ENCODE results near the gene CSMD2.

The CSMD2 gene

GRCh38 chr1:33792651-33793050 lies 372.4 kb downstream of the CSMD2 start:
- DNase-seq: no peak

GRCh38 chr1:33792216-33792615 lies 372.8 kb downstream of the CSMD2 start:
- DNase-seq: no peak

- no peak for DNase-seq
Measured at GRCh38 chr1:33791251-33791650, 373.8 kb downstream of the CSMD2 start.

GRCh38 chr1:33790577-33790976 lies 374.5 kb downstream of the CSMD2 start:
- no peak for DNase-seq

- DNase-seq: no peak
Measured at GRCh38 chr1:33784876-33785275, 380.2 kb downstream of the CSMD2 start.

- no peak for DNase-seq
Measured at GRCh38 chr1:33782776-33783175, 382.3 kb downstream of the CSMD2 start.

GRCh38 chr1:33781652-33782051 lies 383.4 kb downstream of the CSMD2 start:
- no peak for DNase-seq

- no peak for DNase-seq
Measured at GRCh38 chr1:33777337-33777736, 387.7 kb downstream of the CSMD2 start.

- no peak for DNase-seq
Measured at GRCh38 chr1:33768821-33769220, 396.2 kb downstream of the CSMD2 start.

- no peak for DNase-seq
Measured at GRCh38 chr1:33768106-33768505, 396.9 kb downstream of the CSMD2 start.

GRCh38 chr1:33764149-33764548 lies 400.9 kb downstream of the CSMD2 start:
- no peak for DNase-seq

GRCh38 chr1:33763406-33763805 lies 401.6 kb downstream of the CSMD2 start:
- no peak for DNase-seq

GRCh38 chr1:33762962-33763361 lies 402.1 kb downstream of the CSMD2 start:
- DNase-seq: no peak

GRCh38 chr1:33762109-33762830 lies 402.8 kb downstream of the CSMD2 start:
- no peak for DNase-seq

GRCh38 chr1:33758698-33759097 lies 406.3 kb downstream of the CSMD2 start:
- no peak for DNase-seq

- no peak for DNase-seq
Measured at GRCh38 chr1:33753087-33753856, 411.8 kb downstream of the CSMD2 start.

GRCh38 chr1:33745942-33746341 lies 419.1 kb downstream of the CSMD2 start:
- no peak for DNase-seq

GRCh38 chr1:33743221-33743998 lies 421.6 kb downstream of the CSMD2 start:
- no peak for DNase-seq

GRCh38 chr1:33742663-33743062 lies 422.4 kb downstream of the CSMD2 start:
- DNase-seq: no peak

GRCh38 chr1:33741749-33742148 lies 423.3 kb downstream of the CSMD2 start:
- DNase-seq: no peak

GRCh38 chr1:33740040-33740744 lies 424.8 kb downstream of the CSMD2 start:
- no peak for DNase-seq

GRCh38 chr1:33738976-33739375 lies 426.1 kb downstream of the CSMD2 start:
- DNase-seq: no peak

- no peak for DNase-seq
Measured at GRCh38 chr1:33738536-33738935, 426.5 kb downstream of the CSMD2 start.

Data from activated CD4-positive, CD25-positive, alpha-beta regulatory T cell (primary cell).